HTR-8/SVneo (cell line): Measurements from ENCODE around the gene PIGH.
A peak's percentile ranks its signal among the peaks of the same experiment; 100 is the strongest.

Source experiments
- DNase-seq: peaks from one replicate; pipeline ENCODE4 v3.0.0; 2011; ENCODE audit warnings: low spot score, mixed read lengths; ENCODE audit not compliant: insufficient read length
- FAIRE-seq: peaks from 2 replicates; lab custom pipeline; 2011; peaks lifted over from hg19 to GRCh38; lab: Jason Lieb, UNC

The PIGH gene

GRCh38 chr14:67576216-67576955 lies 23.7 kb downstream of the PIGH start:
- FAIRE-seq (peak; percentile 91), DNase-seq (no peak)

DNA sequence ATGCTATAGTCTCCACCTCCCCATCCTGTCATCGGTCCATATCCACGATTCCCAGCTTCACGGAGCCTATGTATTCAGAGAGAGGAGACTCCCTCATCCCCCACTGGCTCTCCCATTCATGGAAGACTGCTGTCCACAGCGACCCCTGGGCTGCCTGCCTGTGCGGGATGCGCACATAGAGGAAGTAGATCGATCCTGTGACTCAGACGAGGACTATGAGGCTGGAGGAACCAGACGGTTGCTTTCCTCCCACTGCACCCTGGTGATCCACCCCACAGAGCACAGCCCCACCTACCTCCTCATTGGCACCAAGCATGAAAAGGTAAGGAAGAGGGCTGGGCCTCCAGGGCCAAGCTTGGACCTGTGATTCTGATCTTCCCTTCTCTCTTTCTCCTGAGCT lies 24.4 kb downstream of the PIGH start:
- FAIRE-seq (no peak), DNase-seq (no peak)

- FAIRE-seq (no peak), DNase-seq (no peak)
Measured at GRCh38 chr14:67574806-67575205, 25.3 kb downstream of the PIGH start.

GRCh38 chr14:67574156-67574555 lies 25.9 kb downstream of the PIGH start:
- peak; percentile 62 for FAIRE-seq
- DNase-seq, result no peak

DNA sequence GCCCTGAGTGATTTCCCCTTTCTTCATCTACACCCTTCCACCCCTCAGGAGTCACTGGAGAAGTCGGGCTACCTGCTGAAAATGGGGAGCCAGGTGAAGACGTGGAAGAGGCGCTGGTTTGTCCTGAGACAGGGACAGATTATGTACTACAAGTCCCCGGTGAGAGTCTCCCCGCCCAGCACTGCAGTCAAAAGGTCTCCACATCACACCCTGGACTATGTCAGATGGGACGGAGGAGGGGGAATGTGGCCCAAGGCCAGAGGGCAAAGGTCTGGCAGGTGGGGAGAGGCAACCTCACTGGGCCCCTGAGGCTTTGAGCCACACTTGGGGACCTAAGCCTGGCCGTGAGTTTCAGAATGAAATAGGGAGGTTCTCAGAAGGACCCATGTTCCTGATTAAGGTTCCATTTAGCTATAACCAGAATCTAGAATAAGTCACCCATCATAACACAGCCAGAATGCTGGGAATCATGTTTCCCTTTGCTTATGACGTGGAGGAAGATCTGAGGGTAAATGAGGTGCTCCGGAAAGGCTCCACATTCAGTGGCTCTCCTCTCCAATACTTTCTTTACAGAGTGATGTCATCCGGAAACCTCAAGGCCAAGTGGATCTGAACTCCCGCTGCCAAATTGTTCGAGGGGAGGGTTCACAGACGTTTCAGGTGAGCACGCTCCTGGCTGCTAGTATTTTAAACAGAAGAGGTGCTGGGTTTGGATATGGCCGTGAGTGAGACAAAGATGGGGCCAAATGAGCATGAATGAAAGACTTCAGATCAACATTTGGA lies 26.6 kb downstream of the PIGH start:
- FAIRE-seq, result no peak
- DNase-seq, result no peak

GRCh38 chr14:67572608-67573007 lies 27.5 kb downstream of the PIGH start:
- DNase-seq (no peak), FAIRE-seq (no peak)

- DNase-seq (no peak), FAIRE-seq (no peak)
Measured at GRCh38 chr14:67571991-67572323, 28.1 kb downstream of the PIGH start.

DNA sequence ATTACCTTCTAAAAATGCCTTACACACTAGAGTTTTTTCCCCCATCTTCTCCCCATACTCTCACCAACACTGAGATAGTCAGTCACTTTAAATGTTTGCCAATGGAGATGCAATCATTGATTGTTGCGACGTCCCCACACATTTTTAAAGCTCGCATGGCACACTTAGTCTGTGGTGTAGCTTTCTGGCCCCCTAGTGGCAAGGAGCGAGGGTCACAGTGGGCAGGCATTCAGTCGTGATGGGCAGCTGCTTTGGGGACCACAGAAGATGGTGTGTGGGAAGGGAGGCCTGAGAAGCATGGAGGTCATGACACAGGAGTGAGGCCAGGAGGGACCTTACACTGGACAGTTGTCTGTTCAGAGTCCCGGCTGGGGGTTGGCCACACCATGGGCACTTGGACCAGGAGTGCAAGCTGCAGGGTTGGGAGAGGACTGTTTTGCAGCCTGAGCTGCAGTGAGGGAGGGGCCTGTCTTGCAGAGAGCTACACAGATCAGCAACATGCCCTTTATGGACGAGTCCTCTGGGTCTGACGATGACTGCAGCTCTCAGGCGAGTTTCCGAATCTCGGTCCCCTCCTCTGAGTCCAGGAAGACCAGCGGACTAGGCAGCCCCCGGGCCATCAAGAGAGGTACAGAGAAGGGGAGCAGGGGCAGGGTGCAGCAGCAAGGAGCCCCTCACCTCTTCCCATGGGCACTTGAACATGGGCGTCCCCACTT lies 28.6 kb downstream of the PIGH start:
- DNase-seq, result peak; percentile 98
- peak; percentile 100 for FAIRE-seq

DNA sequence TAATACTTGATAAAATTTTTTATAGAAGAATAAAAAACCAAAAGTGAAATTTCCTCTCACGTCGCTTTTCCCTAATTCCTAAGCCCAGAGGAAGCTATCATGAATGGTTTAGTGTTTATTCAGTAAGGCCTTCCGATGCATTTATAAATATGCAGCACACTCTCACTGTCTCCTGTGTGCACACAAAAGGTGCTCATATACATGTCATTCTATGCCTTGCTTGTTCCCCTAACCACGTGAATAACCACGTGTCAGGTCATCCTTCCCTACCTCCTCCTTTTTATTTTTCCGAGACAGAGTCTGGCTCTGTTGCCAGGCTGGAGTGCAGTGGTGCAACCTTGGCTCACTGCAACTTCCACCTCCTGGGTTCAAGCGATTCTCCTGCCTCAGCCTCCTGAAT lies 29.6 kb downstream of the PIGH start:
- peak; percentile 89 for FAIRE-seq
- no peak for DNase-seq

DNA sequence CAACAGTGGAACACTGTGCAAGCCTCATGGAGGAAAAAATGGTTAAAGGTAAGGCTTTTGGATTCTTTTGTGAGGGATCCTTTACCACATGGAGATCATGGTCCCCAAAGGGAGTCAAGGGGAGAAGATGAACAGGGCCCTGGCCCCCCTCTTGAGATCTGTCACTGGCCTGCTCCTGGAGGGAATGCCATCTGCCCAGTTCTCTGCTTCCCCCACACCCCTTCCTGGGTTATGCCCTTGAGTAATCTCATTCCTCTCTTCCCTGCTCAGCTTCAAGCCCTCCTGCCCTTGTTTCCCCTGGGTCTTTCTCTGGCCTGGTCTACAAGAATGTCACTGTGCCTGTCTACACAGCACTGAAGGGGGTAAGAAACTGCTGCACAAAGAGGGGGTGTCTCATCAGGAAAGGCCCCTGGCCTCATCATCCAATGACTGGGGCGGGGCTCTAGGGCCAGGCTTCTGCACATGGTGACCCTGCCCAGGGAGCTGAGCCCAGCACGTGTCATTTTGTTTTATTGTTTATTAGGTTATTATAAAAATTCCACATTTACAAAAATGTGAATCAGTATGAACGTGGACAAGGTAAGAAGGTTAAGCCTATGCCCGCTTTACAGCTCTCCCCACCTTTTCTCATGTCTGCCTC lies 30.3 kb downstream of the PIGH start:
- FAIRE-seq, result peak; percentile 87
- no peak for DNase-seq

DNA sequence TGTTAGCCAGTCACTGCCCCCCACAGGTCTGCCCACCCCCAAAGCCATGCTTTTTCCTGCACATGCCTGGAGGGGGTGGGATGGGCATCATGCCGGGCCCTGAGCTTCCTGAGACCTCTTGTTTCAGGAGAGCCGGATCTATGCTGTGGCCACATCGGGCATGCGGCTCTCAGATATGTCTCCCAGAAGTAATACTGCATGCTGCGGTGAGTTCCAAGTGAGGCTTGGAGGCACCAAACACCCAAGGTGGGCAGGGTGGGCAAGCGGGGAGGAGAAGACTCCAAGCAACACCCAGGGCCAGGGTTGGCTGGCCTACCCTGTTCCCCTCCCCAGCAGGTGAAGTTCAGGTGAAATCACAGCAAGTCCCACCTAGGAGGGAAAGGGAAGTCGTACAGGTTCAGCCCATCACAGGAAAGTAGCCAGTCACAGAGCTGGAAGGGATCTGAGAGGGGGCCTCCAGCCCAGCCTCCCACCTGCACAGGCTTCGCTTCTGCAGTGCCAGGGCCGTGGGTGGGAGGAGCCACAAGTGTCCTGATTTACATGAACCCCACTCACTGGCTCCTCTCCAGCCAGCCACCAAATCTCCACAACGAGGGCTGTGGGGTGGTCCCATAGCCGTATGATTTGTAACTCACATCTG lies 30.9 kb downstream of the PIGH start:
- DNase-seq, result no peak
- no peak for FAIRE-seq

DNA sequence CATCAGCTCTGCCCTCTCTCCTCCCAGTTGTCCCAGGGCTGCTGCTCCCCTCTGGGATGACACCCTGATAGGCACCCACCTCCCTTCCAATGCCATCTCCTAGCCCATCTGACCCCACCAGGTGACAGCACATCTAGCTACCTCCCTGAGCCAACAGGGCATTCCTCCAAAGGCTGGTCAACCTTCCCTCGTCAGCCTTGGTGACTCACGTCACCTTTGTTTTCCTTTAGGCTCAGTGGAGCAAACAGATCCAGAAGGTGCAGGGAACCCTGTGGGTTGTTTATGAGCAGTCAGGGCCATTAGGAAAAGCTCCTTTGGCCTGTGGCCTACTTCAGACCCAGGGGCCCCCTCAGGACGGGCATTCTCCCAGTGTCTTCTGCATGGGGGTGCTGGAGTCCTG lies 32.4 kb downstream of the PIGH start:
- DNase-seq (no peak), FAIRE-seq (peak; percentile 94)

DNA sequence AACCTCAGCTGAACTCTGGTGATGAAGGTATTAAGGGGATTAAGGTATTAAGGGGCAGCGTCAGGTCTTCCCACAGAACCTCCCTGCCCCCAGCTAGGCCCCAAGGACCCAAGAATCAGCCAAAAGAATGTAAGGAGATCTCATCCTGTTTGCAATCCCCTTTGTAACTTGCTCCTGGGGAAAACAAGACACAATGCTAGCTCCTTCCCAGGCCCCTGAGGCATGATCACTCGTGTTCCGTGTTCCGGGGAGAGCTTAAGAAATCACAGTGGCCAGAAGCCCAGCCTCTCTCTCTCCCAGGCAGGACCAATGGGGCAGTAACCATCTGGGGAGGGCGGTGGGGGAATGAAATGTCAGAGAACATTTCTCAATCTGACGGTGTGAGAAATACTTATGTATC lies 33.2 kb downstream of the PIGH start:
- FAIRE-seq, result peak; percentile 79
- DNase-seq, result no peak

GRCh38 chr14:67564236-67564635 lies 35.8 kb downstream of the PIGH start:
- DNase-seq (no peak), FAIRE-seq (peak; percentile 46)

- FAIRE-seq, result peak; percentile 88
- no peak for DNase-seq
Measured at GRCh38 chr14:67562776-67563150, 37.3 kb downstream of the PIGH start.

DNA sequence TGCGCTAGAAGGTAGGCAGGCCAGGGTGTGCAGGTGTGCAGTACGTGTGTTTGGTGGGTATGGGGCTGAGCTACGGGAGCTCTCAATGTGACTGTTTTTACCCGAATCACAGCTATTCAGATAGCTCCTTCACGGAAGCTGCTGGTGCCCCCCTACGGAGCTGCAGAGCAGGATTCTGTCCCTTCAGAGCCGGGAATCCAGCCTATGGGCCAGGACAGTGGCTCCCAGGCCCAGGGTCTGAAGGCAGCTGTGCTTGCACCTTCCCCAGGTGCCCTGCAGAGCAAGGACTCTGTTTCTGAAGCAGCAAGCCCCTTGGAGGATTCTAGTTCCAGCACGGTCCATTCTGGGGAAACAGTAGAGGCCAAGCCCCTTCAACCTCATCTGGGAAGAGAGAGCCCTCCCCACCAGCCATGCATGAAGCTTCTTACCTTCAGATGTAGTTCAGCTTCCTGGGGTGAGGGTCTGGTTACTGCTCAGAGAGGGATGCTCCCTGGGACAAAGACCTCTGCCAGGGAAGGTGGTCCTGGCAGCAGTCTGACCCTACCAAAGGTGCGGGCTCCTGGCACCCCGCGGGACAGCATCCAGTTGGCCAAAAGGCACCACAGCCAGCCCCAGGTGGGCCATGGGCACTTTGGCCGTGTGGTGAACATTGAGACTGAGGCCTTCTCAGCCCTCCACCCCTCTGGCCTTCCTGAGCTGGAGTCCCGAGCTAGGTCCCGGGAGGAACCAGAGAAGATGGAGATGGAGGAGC lies 37.9 kb downstream of the PIGH start:
- no peak for FAIRE-seq
- no peak for DNase-seq

- no peak for DNase-seq
- no peak for FAIRE-seq
Measured at GRCh38 chr14:67559639-67560038, 40.4 kb downstream of the PIGH start.

- FAIRE-seq (no peak), DNase-seq (no peak)
Measured at GRCh38 chr14:67557656-67558055, 42.4 kb downstream of the PIGH start.

GRCh38 chr14:67557118-67557517 lies 43.0 kb downstream of the PIGH start:
- peak; percentile 98 for FAIRE-seq
- peak; percentile 95 for DNase-seq

DNA sequence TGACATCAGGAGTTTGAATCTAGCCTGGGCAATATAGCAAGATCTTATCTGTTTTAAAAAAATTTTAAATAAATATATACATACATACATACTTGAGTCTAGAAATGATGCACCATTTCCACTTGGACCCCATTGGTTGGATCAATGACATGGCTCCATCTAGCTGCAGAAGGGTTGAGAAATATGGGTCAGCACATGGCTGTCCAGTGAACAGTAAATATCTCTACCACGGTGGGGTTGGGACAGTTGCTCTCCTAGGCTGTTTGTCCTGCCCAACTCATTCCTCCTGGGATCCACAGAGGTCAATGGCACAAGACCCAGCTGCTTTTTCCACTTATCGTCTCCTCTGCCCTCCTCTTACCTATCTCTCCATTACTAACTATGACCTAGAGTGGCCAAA lies 43.4 kb downstream of the PIGH start:
- no peak for FAIRE-seq
- no peak for DNase-seq
